ENCODE results near the gene YPEL3. TPM values are rescaled to one million over a fixed set of nuclear protein-coding genes. Genes with fewer than 3 reads are reported as not detected.

The YPEL3 gene, protein sequence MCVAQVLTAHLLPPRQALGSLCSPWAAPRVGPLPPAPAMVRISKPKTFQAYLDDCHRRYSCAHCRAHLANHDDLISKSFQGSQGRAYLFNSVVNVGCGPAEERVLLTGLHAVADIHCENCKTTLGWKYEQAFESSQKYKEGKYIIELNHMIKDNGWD
- 6.0 to 12.1 TPM (median 10.9 TPM) in 5 replicates for total RNA-seq (2022; extraction: Qiagen RNA extraction)

DNA sequence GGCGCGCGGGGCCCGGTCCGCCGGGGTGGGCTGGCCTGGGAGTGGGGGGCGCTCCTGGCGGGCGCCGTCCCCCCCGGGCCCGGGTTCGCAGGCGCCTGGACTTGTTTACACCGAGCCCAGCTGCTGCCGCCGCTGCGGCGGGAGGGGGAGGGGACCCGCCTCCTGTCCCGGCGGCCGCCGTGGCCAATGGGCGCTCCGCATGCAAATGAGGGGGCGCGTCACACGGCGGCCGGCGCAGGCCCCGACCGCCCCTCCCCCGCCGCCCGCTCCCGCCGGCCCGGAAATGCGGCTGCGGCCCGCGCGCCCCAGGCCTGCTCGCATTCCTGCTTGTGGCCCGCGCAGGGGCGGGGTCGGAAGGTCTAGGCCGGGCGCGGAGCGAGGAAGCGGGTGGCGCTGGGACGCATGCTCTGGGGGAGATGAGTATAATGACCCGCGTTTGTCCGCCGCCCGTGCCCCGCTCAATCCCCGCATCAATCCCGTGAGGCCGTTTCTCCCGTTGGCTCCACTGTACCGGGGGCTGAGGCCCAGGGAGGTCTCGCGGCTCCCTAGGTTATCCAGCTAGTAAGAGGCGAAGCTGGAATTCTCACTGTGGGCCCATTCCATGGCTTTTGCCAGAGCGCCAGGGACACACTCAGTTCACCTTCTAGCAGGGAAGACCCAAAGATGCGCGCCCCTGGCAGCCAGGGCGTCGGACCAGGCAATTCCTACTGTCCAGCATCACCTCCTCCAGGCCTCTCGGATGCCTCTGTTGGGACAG is at the start of gene YPEL3:
Gene YPEL3, minus strand, starts transcription at position 109 of the 757 bp plus-strand sequence. CDS start 731 bp downstream, outside the sequence.

DNA sequence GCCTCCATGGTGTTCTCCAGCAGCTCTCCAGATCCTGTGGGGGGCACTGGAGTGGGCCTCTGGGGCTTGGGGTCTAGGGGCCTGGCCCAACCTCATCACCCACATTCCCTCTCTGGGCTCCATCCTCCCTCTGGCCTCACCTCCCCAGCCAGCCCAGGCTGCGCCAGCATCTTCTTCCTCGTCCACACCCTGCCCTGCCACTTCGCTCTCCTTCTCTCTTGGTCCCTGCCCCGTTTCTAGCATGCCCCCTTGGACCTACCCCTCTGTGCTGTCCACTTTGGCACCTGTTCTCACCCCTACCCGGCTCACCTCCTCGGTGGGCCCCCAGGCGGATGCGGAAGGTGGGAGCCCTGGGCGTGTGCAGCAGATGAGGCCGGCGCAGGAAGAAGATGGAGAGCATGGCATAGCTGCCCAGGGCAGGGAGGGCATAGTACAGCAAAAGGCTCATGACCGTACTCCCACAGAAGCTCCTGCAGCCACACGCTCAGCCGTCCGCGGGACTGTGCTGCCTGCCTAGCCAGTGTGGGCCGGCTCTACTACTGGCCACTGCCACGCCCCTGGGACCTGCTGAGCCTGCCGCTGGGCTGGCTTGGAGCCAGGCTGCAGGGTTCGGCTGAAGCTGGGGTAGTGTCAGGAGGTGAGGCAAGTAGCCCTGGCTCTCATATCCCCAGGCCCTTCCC is 17.2 kb upstream of the YPEL3 start, which contains the start of gene GDPD3:
Gene GDPD3, minus strand, starts transcription at position 507 of the 680 bp plus-strand sequence. Its CDS starts 59 bp downstream, at position 448.

DNA sequence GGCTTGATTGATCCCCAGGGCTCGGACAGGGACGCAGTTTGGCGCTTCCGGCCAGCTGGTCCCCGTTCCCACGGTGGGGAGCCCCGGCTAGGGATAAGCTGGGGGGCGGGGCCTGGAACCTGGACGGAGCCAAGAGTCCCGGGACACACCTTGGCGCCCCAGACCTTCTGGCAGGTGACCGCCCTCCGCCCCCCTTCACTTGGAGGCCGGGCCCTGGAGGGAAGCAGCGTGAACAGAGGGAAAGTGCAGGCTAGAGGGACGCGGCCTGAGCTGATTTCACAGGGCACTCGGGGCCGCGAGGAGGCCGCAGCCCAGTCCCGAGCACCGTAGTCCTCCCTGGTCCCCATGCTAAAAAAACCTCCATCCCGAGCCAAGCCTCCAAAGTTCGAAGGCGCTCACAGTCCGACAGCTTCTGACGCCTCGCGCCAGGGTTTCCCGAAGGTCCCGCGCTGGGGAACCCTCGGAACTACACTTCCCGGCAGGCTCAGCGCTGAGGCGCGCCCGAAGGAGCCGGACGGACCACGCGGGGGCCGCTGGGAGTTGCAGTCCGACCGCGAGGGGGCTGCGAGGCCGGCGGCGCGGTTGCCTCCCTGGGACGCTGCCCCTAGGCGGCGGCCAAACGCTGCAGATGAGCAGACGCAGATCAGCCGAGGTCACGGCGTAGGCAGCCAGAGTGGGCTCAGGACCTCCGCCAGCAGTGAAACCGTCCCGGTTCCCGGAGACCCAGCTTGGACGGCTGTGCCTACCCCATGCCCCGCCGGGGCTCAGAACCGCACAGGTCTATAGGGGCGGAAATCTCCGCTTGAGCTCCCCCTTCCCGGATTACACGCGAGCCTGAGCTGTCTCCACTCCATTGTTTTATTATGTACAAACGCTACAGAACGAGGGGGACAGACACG is 4.3 kb downstream of the YPEL3 start, which contains the start of gene TBX6:
Gene TBX6, minus strand, starts transcription at position 451 of the 899 bp plus-strand sequence. CDS start 731 bp downstream, outside the sequence.

DNA sequence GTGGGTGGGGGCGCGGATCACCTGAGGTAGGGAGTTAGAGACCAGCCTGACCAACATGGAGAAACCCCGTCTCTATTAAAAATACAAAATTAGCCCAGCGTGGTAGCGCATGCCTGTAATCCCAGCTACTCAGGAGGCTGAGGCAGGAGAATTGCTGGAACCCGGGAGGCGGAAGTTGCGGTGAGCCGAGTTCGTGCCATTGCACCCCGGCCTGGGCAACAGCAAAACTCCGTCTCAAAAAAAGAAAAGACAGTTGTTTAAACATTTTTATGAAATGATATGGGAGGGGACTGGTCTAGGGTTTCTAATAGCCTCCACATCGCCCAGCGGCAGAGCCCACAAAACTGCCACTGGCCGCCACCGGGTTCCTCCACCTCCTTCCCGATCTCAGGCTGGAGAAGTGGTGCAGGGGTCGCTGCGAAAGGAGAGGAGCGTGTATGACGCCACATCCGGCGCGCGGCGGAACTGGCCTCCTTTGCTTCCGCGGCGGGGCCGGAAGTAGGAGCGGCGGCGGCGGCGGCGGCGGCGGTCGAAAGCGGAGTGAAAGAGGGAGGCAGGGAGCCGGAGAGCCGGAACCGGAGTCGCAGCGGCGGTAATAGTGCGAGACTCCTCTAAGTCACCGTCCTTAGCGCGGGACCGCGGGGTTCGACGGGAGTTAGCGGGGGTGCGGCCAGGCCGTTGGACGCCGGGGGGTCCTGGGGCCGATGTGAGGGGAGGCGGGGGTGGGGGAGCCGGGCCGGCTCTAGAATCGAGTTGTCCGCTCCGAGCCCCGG is 20.3 kb downstream of the YPEL3 start, which contains the start of gene PPP4C:
Gene PPP4C, plus strand, starts transcription at position 492 of the 773 bp plus-strand sequence. CDS start 384 bp downstream, outside the sequence.

DNA sequence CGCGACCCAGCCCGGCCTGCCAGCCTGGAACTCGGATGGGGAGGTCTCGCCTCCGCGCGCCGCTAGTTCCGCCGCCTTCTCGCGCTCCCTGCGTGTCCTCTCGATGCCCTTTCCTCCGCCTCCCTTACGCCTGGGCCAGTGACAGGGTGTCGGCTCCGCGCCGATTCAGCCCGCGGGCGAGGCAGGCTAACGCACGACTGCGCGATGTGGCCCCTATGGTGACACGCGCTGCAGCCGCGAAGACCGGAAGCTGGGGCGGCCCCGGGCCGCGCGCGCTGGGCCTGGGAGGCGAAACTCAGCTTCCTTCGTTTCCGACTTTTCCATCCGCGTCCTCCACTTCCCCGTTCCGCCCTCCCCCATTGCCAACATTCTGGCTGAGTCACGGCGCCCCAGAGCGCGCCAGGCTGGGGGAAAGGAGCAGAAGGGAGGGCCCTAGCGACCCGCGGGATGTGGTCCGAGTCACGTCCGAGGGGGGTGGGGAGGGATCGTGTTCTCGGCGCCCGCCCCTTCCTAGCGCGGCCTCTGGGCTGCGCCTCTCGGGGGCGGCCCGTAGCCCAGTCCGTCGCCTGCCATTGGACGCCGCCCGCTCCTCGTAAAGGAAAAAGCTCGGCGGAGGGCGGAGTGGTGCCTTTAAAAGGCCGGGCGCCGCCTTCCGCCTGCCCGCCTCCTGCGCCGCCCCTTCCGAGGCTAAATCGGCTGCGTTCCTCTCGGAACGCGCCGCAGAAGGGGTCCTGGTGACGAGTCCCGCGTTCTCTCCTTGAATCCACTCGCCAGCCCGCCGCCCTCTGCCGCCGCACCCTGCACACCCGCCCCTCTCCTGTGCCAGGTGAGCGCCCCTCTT is 30.7 kb downstream of the YPEL3 start, which contains the start of gene ALDOA:
Gene ALDOA, plus strand, starts transcription at position 659 of the 841 bp plus-strand sequence. CDS start 1,138 bp downstream, outside the sequence.

Other genes starting within 250 kb of the YPEL3 start
- gene CDIPT, start 233.0 kb downstream of the YPEL3 start, total RNA-seq (2022; extraction: Qiagen RNA extraction), result 64.0 to 105 TPM (median 103 TPM) in 5 replicates
- 16.9 to 23.6 TPM (median 21.7 TPM) in 5 replicates for gene SEZ6L2, start 196.7 kb downstream of the YPEL3 start, total RNA-seq (2022; extraction: Qiagen RNA extraction)
- 16.3 to 30.7 TPM (median 27.0 TPM) in 5 replicates for gene ASPHD1, start 195.7 kb downstream of the YPEL3 start, total RNA-seq (2022; extraction: Qiagen RNA extraction)
- gene KCTD13, start 170.0 kb downstream of the YPEL3 start, total RNA-seq (2022; extraction: Qiagen RNA extraction), result 14.2 to 21.4 TPM (median 19.0 TPM) in 5 replicates
- gene TMEM219, start 134.1 kb downstream of the YPEL3 start, total RNA-seq (2022; extraction: Qiagen RNA extraction), result 78.2 to 104 TPM (median 102 TPM) in 5 replicates
- 24.7 to 36.8 TPM (median 34.0 TPM) in 5 replicates for gene TAOK2, start 122.3 kb downstream of the YPEL3 start, total RNA-seq (2022; extraction: Qiagen RNA extraction)
- 13.5 to 17.8 TPM (median 15.3 TPM) in 5 replicates for gene HIRIP3, start 100.6 kb downstream of the YPEL3 start, total RNA-seq (2022; extraction: Qiagen RNA extraction)
- 107 to 127 TPM (median 109 TPM) in 5 replicates for gene INO80E, start 100.0 kb downstream of the YPEL3 start, total RNA-seq (2022; extraction: Qiagen RNA extraction)
- gene DOC2A, start 85.2 kb downstream of the YPEL3 start, total RNA-seq (2022; extraction: Qiagen RNA extraction), result 1.7 to 3.3 TPM (median 2.7 TPM) in 5 replicates
- gene C16orf92, start 73.0 kb downstream of the YPEL3 start, total RNA-seq (2022; extraction: Qiagen RNA extraction), result not detected in 5 replicates
- 0.23 to 0.58 TPM (median 0.42 TPM) in 5 replicates for gene TLCD3B, start 64.9 kb downstream of the YPEL3 start, total RNA-seq (2022; extraction: Qiagen RNA extraction)
- 1,632 to 1,949 TPM (median 1,887 TPM) in 5 replicates for gene ALDOA, start 30.5 kb downstream of the YPEL3 start, total RNA-seq (2022; extraction: Qiagen RNA extraction)
- gene PPP4C, start 20.2 kb downstream of the YPEL3 start, total RNA-seq (2022; extraction: Qiagen RNA extraction), result 130 to 155 TPM (median 149 TPM) in 5 replicates
- 0.08 to 0.34 TPM (median 0.29 TPM) in 5 replicates for gene TBX6, start 4.3 kb downstream of the YPEL3 start, total RNA-seq (2022; extraction: Qiagen RNA extraction)
- gene GDPD3, start 17.3 kb upstream of the YPEL3 start, total RNA-seq (2022; extraction: Qiagen RNA extraction), result 1.2 to 3.0 TPM (median 1.8 TPM) in 5 replicates
- 31.0 to 37.4 TPM (median 35.7 TPM) in 5 replicates for gene MAPK3, start 27.0 kb upstream of the YPEL3 start, total RNA-seq (2022; extraction: Qiagen RNA extraction)
- gene CORO1A, start 87.4 kb upstream of the YPEL3 start, total RNA-seq (2022; extraction: Qiagen RNA extraction), result 2.6 to 3.7 TPM (median 2.8 TPM) in 5 replicates
- gene BOLA2B, start 97.5 kb upstream of the YPEL3 start, total RNA-seq (2022; extraction: Qiagen RNA extraction), result 128 to 240 TPM (median 221 TPM) in 5 replicates
- gene SLX1A, start 97.7 kb upstream of the YPEL3 start, total RNA-seq (2022; extraction: Qiagen RNA extraction), result 11.1 to 23.3 TPM (median 17.7 TPM) in 5 replicates
- 6.1 to 13.7 TPM (median 8.6 TPM) in 5 replicates for gene SULT1A3, start 103.0 kb upstream of the YPEL3 start, total RNA-seq (2022; extraction: Qiagen RNA extraction)
- gene NPIPB13, start 152.3 kb upstream of the YPEL3 start, total RNA-seq (2022; extraction: Qiagen RNA extraction), result 2.0 to 2.8 TPM (median 2.2 TPM) in 5 replicates

All from A549 treated with CORT108297 at 1 μM for 4 hours (cell line).